HPDE6-E6E7 (cell line): Measurements from ENCODE around the gene HEYL.

Source experiments
- DNase-seq: peaks from one replicate; pipeline ENCODE4 v3.0.0; 2011; ENCODE audit warnings: missing footprints; ENCODE audit errors: extremely low spot score

Gene HEYL

DNA sequence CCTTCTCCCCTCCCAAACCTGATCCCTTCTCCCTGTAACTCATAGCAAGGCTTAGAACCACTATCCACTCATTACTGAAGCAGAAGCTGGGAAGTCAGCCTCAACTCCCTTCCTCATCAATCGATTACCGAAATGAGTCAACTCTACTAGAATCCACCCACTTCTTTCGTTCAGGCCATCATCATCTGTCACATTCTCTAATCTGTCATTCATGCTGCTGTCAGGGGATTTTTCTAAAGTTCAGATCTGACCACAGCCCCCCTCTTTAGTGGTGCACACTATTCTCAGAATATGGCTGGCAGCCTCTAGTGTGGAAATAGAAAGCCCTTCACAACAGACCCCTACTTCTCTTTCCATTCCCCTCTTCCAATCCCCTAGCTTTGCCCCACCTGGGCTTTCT lies 27.3 kb upstream of the HEYL start:
- DNase-seq: no peak

- DNase-seq: no peak
These were observed 24.1 kb upstream of the HEYL start for GRCh38 chr1:39663559-39663958.

- DNase-seq: no peak
These were observed 23.4 kb upstream of the HEYL start for GRCh38 chr1:39662861-39663260.

- no peak for DNase-seq
These were observed 20.1 kb upstream of the HEYL start for GRCh38 chr1:39659538-39659937.

GRCh38 chr1:39659110-39659509 lies 19.7 kb upstream of the HEYL start:
- DNase-seq: no peak

DNA sequence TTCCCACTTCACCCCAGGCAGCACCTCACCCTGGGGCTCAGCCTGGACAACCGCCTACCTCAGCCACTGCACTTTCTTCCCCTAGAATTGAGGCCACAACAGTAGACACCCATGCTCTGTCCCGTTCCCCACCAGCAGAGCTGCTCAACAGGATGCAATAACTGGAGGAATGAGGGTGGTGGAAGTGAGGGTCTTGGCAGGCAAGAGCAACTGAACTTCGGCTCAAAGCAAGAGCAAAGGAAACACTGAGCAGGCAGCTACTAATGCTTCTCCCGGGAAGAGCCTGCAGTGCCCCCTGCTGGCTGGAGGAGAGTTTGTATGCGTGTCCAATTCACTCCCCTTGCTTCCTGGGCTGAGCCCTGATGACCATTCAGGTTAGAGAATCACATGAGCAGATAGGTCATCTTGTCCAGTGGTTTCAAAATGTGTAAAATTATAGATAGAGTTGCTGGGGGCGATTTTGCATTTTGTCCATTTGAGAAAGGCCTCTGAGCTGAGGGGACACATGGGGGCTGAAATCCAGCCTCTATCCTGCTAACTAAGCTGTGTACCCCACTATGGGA lies 18.6 kb upstream of the HEYL start:
- DNase-seq: no peak

DNA sequence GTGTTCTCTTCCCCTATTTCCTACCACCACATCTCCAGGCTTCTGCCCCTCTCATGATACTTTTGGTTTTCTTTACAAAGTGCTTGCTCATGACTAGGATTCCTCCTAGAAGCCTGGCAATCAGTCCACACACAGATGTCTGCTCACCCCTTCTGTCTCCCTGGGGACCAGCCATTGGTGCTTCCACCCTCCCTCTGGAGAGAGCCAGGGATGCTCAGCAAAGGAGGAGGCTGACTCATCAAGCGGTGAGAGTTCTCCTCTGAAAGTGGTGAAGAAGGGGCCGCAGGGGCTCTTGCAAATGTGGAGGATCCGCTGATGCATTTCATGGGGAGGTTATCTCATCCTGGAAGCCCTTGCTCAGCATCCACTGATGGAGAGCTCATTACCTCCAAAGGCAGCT lies 18.0 kb upstream of the HEYL start:
- no peak for DNase-seq

DNA sequence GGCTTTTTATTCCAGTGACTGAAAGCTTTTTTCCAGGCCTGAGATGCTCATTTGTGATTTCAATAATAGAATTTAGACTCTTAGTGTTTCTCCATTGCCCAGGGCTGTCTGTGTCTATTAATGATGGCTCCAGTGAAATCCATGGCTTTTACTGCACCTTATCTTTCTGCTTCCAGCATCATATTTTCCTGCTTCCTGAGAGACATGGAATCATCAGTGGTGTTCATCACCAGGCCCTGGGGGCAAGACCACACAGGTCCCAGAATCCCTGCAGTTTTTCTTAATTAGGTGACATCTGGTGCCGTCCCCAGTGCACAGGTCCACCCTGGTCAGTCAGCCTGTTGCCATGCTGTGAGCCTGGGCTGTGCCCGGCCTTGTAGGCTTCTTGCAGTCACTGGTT lies 16.9 kb upstream of the HEYL start:
- no peak for DNase-seq

DNA sequence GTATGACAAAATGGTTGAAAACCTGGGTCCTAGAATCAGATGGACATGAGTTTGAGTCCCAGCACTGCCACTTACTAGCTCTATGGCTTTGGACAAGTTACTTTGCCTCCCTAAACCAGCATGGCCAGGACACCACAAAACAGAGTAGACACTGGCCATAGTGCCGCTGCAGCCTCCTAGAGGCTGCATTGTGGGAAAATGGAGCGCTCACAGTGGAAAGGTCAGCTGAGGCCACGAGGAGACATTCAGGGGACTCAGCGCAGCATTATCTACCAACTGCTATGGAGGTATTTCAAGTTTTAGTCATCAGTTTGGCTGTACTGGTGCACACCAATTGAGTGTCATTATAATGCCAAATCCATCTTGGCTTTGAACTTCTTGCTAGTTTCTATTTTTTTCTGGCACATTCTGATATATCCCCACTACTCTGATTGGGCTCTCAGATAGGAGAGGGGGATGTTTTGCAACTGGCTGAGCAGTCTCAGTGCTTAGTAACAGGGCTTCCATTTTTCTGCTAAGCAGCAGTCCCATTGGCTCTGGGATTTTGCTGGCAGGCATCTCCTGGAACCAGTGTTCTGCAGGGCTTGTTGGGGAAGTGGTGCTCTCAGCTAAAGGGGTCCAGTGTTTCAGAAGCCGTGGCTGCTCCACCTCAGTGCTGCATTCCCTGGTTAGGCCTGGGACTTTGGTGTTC lies 16.3 kb upstream of the HEYL start:
- no peak for DNase-seq

- no peak for DNase-seq
These were observed 14.8 kb upstream of the HEYL start for GRCh38 chr1:39654291-39654690.

DNA sequence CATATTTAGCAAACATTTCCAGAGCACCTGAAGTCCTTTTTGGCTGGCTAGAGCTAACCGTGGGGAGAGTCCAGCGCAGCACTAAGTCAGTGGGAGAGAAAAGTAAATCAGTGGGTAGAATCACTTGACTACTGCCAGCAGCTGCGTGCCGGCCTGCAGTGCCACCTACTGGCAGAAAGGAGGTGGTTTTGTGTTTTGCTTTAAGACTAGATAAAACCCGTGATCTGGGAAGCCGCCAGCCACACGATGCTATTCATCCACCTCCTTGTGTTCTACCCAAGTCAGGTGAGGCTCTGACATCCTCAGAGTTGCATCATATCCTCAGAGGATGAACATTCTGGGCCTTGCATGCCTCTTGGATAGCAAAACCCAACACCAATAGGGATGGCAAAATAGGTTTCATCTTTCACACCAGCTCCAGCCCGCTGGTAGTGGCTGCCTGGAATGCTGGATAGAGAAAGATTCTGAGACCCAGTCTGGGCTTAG lies 14.1 kb upstream of the HEYL start:
- DNase-seq: peak; percentile 55

DNA sequence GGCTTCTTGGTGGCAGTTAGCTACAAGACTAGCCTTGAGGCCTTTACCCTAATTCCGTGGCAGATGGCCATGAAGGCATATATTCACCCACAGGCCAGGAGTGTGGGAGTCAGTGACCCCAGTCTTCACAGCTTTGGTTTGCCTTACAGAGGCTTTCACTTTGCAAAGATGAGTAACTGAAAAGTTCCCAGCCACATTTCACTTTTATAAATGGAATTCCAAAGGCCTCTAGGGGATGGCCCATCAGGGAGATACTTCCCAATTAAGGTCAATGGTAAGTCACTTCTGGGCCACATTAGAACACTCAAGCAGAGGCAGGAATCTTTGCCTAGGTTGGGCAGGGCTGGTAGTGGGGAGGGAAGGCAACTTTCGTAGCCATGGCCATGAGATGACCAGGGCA lies 13.1 kb upstream of the HEYL start:
- DNase-seq: no peak

DNA sequence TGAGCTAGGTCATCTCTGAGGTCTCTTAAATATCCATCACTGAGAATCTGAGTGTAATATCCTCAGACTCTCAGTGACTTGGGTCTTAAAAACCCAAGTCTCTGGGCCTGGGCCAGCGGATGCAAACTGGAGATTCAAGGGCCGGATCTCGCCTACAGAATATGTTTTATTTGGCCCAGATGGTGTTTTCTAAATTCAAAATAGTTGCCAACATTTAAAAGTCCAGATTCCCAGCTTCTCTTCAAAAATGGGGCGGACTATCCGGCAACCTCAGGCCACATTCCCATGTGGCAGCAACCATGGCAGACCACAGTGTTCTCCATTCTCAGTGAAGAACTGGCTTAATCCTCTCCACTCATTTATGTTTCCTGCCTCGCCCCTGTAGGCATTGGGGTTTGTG lies 12.7 kb upstream of the HEYL start:
- DNase-seq: no peak

GRCh38 chr1:39650431-39650830 lies 11.0 kb upstream of the HEYL start:
- DNase-seq: no peak

DNA sequence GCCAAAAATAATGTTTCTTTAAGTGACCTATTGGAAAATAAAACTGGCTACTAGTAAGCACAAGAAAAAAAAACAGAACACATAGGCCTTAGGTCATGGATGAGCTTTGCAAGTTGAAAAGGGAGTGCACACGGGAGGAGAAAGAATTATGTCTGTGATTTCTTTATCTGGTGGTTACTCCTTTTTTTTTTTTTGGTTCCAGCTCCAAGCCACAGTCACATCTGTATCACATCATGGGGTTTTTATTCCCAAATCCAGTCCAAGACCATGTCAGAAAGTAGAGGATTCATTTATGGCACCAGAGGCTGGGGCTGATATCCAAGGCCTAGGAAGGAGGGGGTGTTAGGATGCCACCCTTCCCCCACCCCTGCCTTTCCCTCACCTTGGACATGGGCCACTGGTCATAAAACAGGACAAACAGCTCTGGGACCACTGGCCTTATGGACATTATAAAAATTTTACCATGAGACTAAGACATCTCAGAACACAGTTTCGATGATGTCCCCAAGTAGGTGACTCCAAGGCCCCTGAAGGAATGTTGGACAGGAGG lies 10.3 kb upstream of the HEYL start:
- DNase-seq: no peak

GRCh38 chr1:39648496-39648895 lies 9.1 kb upstream of the HEYL start:
- no peak for DNase-seq

DNA sequence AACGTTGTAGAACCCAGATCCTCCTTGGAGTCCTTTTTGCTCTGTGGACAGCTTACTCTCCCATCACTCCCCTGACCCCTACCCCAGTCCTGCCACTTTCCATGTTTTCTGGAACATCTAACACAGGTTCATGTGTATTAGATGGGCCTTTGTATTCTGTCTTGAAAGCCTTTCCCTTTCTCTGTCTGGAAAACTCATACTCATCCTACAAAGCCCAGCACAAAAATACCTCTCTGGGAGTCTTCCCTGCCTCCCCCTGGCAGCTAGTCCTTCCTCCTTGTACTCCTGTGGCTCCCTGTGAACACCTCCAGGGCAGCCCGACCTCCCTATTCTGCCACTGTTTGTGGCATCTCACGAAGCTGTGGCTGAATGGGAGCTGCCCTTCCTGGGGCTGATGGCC lies 7.8 kb upstream of the HEYL start:
- DNase-seq: no peak

- no peak for DNase-seq
These were observed 7.0 kb upstream of the HEYL start for GRCh38 chr1:39646232-39647081.

GRCh38 chr1:39645411-39646043 lies 6.1 kb upstream of the HEYL start:
- DNase-seq: no peak

GRCh38 chr1:39643705-39644104 lies 4.3 kb upstream of the HEYL start:
- DNase-seq: no peak

DNA sequence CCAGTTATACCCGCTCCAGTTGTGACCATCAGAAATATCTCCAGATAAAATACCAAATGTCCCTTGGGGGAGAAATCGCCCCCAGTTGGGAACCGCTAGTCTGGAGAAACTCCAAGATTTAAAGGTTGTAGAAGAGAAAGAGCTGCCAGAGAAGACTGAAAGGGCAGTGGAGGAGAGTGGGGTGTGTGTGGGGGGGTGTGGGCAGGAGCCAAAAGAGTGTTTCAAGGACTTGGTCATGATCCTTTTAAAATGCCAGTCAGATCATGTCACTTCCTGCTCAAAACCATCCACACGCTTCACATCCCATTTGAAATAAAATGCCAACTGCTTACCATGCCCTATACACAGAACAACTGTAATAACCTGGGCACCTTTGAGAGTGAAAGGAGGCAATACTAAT lies 3.4 kb upstream of the HEYL start:
- no peak for DNase-seq

DNA sequence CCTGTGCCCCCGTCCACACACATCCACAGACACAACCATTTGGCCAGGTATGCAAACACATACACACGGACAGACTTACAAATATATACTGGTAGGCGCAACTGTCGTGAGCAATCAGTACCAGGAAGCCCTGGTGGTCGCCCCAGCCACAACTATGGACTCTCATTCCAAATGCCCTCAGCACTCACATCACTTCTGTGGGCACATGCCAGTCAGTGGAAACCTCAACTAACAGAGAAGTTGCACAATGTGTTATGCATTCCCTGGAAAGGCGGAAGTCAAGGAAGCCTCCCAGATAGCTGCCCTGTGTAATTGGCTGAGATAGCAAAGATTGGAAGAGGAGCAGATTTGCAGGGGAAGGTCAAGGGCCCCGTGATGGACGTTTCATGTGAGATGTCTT lies 1.4 kb upstream of the HEYL start:
- no peak for DNase-seq
